Measurements from ENCODE around the gene GLT1D1.

Gene GLT1D1

GRCh38 chr12:128863957-128864356 is 10.7 kb downstream of the GLT1D1 start:
- TF ChIP-seq MAX (IDR thresholded peaks at IDR 0.05): no peak
- TF ChIP-seq USF1 (IDR thresholded peaks at IDR 0.05): no peak
- no peak for TF ChIP-seq TAF1 (IDR thresholded peaks at IDR 0.05; ENCODE audit: low read depth)
- no peak for TF ChIP-seq ZBTB7A (IDR thresholded peaks at IDR 0.05; ENCODE audit: low read depth)
- no peak for TF ChIP-seq CEBPB (IDR thresholded peaks at IDR 0.05)
- no peak for TF ChIP-seq TEAD4 (IDR thresholded peaks at IDR 0.05)
- no peak for TF ChIP-seq TCF12 (IDR thresholded peaks at IDR 0.05; ENCODE audit: low read depth)

GRCh38 chr12:128864516-128865186 is 11.4 kb downstream of the GLT1D1 start:
- no peak for TF ChIP-seq REST (IDR thresholded peaks at IDR 0.05; ENCODE audit: low read depth)
- no peak for TF ChIP-seq EP300 (IDR thresholded peaks at IDR 0.05; ENCODE audit: borderline replicate concordance)
- no peak for TF ChIP-seq TEAD4 (IDR thresholded peaks at IDR 0.05)
- TF ChIP-seq RAD21 (IDR thresholded peaks at IDR 0.05; ENCODE audit: low read depth): no peak
- no peak for TF ChIP-seq MAX (IDR thresholded peaks at IDR 0.05)
- TF ChIP-seq TAF1 (IDR thresholded peaks at IDR 0.05; ENCODE audit: low read depth): no peak
- no peak for TF ChIP-seq YY1 (IDR thresholded peaks at IDR 0.05; ENCODE audit: low read depth)
- no peak for TF ChIP-seq CREB1 (IDR thresholded peaks at IDR 0.05; ENCODE audit: low read depth)
- TF ChIP-seq EGR1 (IDR thresholded peaks at IDR 0.05): no peak
- TF ChIP-seq TCF12 (IDR thresholded peaks at IDR 0.05; ENCODE audit: low read depth): no peak

- TF ChIP-seq TEAD4 (IDR thresholded peaks at IDR 0.05) (no peak), REST (IDR thresholded peaks at IDR 0.05; ENCODE audit: low read depth) (no peak), RAD21 (IDR thresholded peaks at IDR 0.05; ENCODE audit: low read depth) (no peak), EGR1 (IDR thresholded peaks at IDR 0.05) (no peak), TCF12 (IDR thresholded peaks at IDR 0.05; ENCODE audit: low read depth) (no peak), CEBPB (IDR thresholded peaks at IDR 0.05) (no peak), MAX (IDR thresholded peaks at IDR 0.05) (no peak), NFIC (IDR thresholded peaks at IDR 0.05) (no peak), TAF1 (IDR thresholded peaks at IDR 0.05; ENCODE audit: low read depth) (no peak)
These were observed 14.2 kb downstream of the GLT1D1 start for GRCh38 chr12:128867466-128867865.

GRCh38 chr12:128871516-128871892 is 18.2 kb downstream of the GLT1D1 start:
- TF ChIP-seq NFIC (IDR thresholded peaks at IDR 0.05): no peak
- no peak for TF ChIP-seq YY1 (IDR thresholded peaks at IDR 0.05; ENCODE audit: low read depth)

GRCh38 chr12:128872303-128872702 is 19.0 kb downstream of the GLT1D1 start:
- TF ChIP-seq TCF12 (IDR thresholded peaks at IDR 0.05; ENCODE audit: low read depth): no peak
- no peak for TF ChIP-seq EP300 (IDR thresholded peaks at IDR 0.05; ENCODE audit: borderline replicate concordance)
- no peak for TF ChIP-seq REST (IDR thresholded peaks at IDR 0.05; ENCODE audit: low read depth)
- TF ChIP-seq MAX (IDR thresholded peaks at IDR 0.05): no peak
- no peak for TF ChIP-seq CREB1 (IDR thresholded peaks at IDR 0.05; ENCODE audit: low read depth)
